PFSK-1 (cell line): ENCODE results near the gene SRGAP3.

Source experiments
- POLR2AphosphoS5 ChIP-seq: IDR thresholded peaks from 2 replicates; pipeline ENCODE4 v1.6.1; 2012; ENCODE audit warnings: low read depth, mild to moderate bottlenecking, control low read depth, low read length, moderate library complexity
- TAF1 ChIP-seq: IDR thresholded peaks from 2 replicates; pipeline ENCODE4 v1.6.1; 2012; ENCODE audit warnings: low read length, control low read depth, borderline replicate concordance; ENCODE audit not compliant: insufficient read depth
- TF ChIP-seq, protein P1 (sequence below), 2 experiments: IDR thresholded peaks; 2 replicates each; pipeline versions ENCODE4 v1.6.1 to v1.8.0; 2011 to 2012; ENCODE audit warnings: low read depth in 2 of 2, low read length in 2 of 2, control low read depth in 1 of 2, inconsistent platforms in 1 of 2, mild to moderate bottlenecking in 1 of 2, moderate library complexity in 1 of 2; ENCODE audit not compliant: insufficient read depth in 1 of 2

DNA sequence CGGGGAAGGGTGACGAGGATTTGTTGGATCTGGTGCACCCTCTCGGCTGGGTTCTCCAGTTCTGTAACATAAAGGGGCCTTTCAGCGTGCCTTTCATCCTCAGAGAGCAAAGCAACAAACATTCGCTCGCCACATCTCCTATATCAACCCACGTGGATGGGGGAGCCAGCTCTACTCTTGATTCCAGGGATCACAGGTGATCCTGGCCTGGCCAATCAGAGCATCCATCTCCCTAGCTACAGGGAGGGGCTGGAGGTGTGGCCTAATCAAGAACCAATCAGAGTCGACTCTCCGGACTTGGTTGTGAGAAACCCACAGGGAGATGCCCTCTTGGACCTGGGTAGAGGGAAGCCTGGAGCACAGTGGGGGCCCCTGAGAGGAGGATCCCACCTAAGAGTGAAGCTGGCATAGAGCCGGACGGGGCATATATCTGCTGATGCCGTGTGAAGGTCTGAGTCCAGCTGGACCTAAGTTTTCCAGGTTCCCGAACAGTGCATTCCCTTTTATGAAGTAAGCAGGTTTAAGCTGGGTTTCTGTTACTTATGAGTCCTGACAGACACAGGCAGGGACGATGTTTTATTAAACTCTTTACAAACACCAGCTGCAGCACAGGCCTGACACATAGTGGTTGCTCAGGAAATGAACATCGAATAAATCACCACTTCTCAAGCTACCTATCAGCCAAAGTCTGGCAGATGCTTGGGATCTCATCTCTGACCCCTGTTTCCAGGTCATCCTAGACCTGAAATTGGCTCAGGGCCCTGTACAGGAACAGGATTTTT, 235.5 kb downstream of the SRGAP3 start:
- TF ChIP-seq POLR2AphosphoS5 (no peak), TAF1 (no peak)
- TF ChIP-seq, protein P1, sequence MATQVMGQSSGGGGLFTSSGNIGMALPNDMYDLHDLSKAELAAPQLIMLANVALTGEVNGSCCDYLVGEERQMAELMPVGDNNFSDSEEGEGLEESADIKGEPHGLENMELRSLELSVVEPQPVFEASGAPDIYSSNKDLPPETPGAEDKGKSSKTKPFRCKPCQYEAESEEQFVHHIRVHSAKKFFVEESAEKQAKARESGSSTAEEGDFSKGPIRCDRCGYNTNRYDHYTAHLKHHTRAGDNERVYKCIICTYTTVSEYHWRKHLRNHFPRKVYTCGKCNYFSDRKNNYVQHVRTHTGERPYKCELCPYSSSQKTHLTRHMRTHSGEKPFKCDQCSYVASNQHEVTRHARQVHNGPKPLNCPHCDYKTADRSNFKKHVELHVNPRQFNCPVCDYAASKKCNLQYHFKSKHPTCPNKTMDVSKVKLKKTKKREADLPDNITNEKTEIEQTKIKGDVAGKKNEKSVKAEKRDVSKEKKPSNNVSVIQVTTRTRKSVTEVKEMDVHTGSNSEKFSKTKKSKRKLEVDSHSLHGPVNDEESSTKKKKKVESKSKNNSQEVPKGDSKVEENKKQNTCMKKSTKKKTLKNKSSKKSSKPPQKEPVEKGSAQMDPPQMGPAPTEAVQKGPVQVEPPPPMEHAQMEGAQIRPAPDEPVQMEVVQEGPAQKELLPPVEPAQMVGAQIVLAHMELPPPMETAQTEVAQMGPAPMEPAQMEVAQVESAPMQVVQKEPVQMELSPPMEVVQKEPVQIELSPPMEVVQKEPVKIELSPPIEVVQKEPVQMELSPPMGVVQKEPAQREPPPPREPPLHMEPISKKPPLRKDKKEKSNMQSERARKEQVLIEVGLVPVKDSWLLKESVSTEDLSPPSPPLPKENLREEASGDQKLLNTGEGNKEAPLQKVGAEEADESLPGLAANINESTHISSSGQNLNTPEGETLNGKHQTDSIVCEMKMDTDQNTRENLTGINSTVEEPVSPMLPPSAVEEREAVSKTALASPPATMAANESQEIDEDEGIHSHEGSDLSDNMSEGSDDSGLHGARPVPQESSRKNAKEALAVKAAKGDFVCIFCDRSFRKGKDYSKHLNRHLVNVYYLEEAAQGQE (IDR thresholded peaks at IDR 0.05; ENCODE audit: insufficient read depth in 1 of 2, low read depth in 2 of 2, low read length in 2 of 2), result no peak
